GM10248 (cell line): ENCODE data around the gene PIK3AP1.
"Not testable (repeated sequence)": the region's sequence is repeated elsewhere in the genome, so short reads cannot be mapped to it uniquely, and the experiment has no call there.

Experiments
- CTCF ChIA-PET: fragments of 300-600 bp; sonication (Branson Sonifier 250); formaldehyde crosslinking; extraction: SDS; loops from one replicate; lab custom pipeline; 2021; ENCODE audit warnings: antibody characterized with exemption; lab: Yijun Ruan, JAX
- POLR2A ChIA-PET: fragments of 350-650 bp; sonication (Branson Sonifier 250); formaldehyde crosslinking; extraction: SDS; loops from one replicate; lab custom pipeline; 2020; ENCODE audit warnings: antibody characterized with exemption; lab: Yijun Ruan, JAX
- DNase-seq: peaks from one replicate; pipeline ENCODE4 v3.0.0; 2012; ENCODE audit errors: extremely low spot score
- TF ChIP-seq, protein P1 (sequence below): IDR thresholded peaks from 2 replicates; pipeline ENCODE4 v1.5.1; 2012; ENCODE audit warnings: mild to moderate bottlenecking, low read depth; ENCODE audit errors: extremely low read depth, missing control alignments, control extremely low read depth

Gene PIK3AP1

DNA sequence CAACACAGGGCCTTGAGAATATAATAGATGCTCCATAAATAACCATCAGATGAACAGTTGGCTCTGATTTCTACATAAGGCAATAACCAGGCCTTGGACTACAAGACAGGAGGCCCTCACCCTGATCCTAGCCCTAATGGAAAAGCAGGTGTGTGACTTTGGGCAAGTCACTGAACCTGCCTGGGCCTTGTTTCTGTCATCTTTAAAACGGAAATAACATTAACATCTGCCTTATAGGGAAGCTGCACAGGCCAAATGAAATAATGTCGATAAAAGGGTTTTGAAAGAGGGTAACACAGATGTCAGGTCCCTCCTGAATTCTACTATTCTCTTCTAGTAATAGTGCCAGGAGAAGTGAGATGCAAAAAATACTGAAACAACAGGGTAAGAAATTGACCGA is 20.7 kb downstream of the PIK3AP1 start:
- ChIA-PET POLR2A (no interaction called here), CTCF (interaction anchor here (0.9 to 1.5 kb wide), 3 partner anchors 9 to 35 kb away, joined by 3 to 4 read pairs (median 3); no protein-coding TSS in a partner anchor)
- DNase-seq: no peak
- TF ChIP-seq, protein P1, sequence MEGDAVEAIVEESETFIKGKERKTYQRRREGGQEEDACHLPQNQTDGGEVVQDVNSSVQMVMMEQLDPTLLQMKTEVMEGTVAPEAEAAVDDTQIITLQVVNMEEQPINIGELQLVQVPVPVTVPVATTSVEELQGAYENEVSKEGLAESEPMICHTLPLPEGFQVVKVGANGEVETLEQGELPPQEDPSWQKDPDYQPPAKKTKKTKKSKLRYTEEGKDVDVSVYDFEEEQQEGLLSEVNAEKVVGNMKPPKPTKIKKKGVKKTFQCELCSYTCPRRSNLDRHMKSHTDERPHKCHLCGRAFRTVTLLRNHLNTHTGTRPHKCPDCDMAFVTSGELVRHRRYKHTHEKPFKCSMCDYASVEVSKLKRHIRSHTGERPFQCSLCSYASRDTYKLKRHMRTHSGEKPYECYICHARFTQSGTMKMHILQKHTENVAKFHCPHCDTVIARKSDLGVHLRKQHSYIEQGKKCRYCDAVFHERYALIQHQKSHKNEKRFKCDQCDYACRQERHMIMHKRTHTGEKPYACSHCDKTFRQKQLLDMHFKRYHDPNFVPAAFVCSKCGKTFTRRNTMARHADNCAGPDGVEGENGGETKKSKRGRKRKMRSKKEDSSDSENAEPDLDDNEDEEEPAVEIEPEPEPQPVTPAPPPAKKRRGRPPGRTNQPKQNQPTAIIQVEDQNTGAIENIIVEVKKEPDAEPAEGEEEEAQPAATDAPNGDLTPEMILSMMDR: no peak

DNA sequence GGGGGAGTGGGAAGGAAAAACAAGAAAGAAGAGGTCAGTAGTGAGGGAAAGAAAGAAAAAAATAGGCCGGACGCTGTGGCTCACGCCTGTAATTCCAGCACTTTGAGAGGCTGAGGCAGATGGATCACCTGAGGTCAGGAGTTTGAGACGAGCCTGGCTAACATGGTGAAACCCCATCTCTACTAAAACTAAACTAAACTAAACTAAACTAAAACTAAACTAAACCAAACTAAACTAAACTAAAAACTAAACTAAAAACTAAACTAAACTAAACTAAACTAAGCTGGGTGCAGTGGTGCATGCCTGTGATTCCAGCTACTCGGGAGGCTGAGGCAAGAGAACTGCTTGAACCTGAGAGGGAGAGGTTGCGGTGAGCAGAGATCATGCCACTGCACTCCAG is 22.0 kb downstream of the PIK3AP1 start:
- CTCF ChIA-PET: interaction anchor here (1.0 to 1.5 kb wide), 3 partner anchors 16 to 23 kb away, joined by 4 read pairs; no protein-coding TSS in a partner anchor
- POLR2A ChIA-PET, DNase-seq: not testable (repeated sequence)

DNA sequence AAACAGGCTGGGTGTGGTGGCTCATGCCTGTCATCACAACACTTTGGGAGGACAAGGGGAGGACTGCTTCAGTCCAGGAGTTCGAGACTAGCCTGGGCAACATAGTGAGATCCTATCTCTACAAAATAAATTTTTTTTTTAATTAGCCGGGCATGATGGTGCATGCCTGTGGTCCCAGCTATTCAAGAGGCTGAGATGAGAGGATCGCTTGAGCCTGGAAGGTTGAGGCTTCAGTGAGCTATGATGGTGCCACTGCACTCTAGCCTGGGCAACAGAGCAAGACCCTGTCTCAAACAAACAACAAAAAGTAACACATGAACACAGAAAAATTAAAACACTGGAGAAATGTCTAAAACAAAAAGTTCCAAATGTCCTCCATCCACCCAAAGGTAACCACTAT is 22.9 kb downstream of the PIK3AP1 start:
- TF ChIP-seq, protein P1: no peak
- CTCF ChIA-PET: interaction anchor here (0.7 to 2.0 kb wide), 10 partner anchors 9 to 54 kb away, joined by 3 to 10 read pairs (median 4); no protein-coding TSS in a partner anchor
- POLR2A ChIA-PET: no interaction called here

DNA sequence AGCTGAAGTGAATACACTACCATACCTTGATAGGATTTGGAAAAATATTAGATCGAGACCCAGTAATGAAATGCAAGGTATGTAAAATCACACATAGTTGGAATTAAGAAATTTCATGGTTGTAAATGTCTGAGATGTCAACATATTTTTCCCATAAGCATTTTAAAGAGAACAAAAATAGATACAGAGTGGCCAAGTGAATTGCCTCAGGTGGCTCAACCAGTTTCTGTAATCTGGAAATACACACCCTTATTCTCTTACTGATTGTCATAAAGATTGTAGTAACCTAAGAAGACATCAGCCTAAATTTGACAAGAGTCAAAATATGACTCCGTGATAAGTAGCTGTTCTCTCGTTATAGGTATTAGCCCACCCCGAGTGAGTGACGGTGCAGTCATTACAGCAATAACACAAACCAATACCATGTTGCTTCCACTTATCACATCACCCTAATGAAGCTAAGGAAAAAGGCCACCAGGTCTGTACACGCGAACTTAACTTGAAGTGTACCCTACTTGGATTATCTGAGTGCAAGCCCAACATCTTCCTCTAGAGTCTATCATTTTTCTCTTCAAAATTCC is 23.4 kb downstream of the PIK3AP1 start:
- ChIA-PET POLR2A (interaction anchor here (0.6 kb wide), 1 partner anchor 8 kb away, joined by 3 read pairs; no protein-coding TSS in a partner anchor), CTCF (interaction anchor here (0.7 to 2.0 kb wide), 10 partner anchors 9 to 55 kb away, joined by 3 to 10 read pairs (median 4); no protein-coding TSS in a partner anchor)
- TF ChIP-seq, protein P1: no peak
- no peak for DNase-seq

More for the DNA sequence above, 22.9 kb downstream of the PIK3AP1 start:
- no peak for DNase-seq

DNA sequence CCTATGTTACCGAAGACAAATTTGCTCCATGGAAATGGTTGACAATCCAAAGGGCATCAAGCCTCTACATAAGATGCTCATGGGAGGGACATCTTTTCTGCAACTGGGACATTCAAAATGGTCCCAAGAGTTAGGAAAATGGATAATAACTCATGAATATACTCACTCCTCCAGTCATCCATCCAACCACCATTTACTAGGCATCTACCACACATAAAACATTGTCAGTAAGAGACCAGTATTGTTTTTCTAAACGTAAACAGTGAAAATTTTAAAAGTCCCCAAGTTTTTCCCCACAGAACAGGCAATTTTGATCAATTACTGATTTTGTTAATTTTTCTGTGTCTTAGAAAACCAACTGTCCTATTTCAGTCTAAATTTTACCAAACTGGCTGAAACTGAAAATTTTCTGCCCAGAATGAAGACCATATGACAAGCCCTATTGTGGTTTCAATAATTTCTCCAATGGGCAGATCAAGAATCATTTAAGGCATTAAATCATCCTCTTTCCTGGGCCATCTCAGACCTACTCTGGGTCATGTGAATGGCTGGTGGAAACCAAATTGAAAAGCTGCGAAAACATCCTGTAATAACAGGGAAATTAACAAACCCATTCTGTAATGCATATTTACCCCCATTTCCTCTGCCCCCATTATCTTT is 24.2 kb downstream of the PIK3AP1 start:
- no peak for DNase-seq
- CTCF ChIA-PET: interaction anchor here (1.0 to 2.0 kb wide), 7 partner anchors 10 to 54 kb away, joined by 3 to 10 read pairs (median 5); no protein-coding TSS in a partner anchor
- POLR2A ChIA-PET: no interaction called here
- TF ChIP-seq, protein P1: no peak

DNA sequence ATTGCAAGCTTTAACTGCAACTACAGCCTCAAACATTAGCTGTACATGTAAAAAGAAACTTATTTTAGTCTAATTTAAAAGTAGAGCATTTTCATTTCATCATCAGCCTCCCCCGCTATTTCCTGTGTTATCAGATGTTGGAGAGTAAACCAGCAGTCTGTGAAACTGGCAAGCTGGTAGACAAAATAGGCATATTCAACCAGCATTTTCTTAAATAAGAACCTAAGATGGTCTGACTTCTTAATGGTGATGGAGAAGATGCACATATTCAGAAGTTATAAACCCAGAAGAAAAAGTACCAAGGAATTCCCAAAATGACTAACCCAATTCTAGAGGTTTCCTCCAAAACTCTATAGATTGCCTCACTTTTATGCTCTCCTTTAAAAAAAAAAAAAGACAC is 24.9 kb downstream of the PIK3AP1 start:
- TF ChIP-seq, protein P1: no peak

More for the DNA sequence above, 24.9 kb downstream of the PIK3AP1 start:
- ChIA-PET POLR2A (no interaction called here), CTCF (interaction anchor here (1.1 to 1.2 kb wide), 3 partner anchors 11 to 23 kb away, joined by 3 to 5 read pairs (median 5); no protein-coding TSS in a partner anchor)
- DNase-seq: no peak
